ENCODE data around the gene JMJD1C. TPM values are rescaled to one million over a fixed set of nuclear protein-coding genes. Genes with fewer than 3 reads are reported as not detected.

The JMJD1C gene
- total RNA-seq, 1 experiment from 2014 or later, result 180 TPM

- no peaks in the 10 kb centered on the region for H3K9me3 Mint-ChIP-seq
Measured at GRCh38 chr10:63364918-63365317, 100.9 kb downstream of the JMJD1C start.

GRCh38 chr10:63363951-63364350, 101.8 kb downstream of the JMJD1C start:
- no peak for TF ChIP-seq SMAD3 (CRISPR knock-in tag; IDR thresholded peaks at IDR 0.05; ENCODE audit: borderline replicate concordance)
- no peak for TF ChIP-seq AFF4 (CRISPR knock-in tag; IDR thresholded peaks at IDR 0.05; ENCODE audit: borderline replicate concordance)
- TF ChIP-seq TEAD4 (CRISPR knock-in tag; IDR thresholded peaks at IDR 0.05), result no peak
- Mint-ChIP-seq H3K36me3 (no peaks in the 10 kb centered on the region), H3K27ac (no peak overlapping the region), H3K4me1 (peaks cover 14% of the 10 kb centered on the region), H3K4me3 (no peak overlapping the region), H3K9me3 (no peaks in the 10 kb centered on the region), H3K27me3 (ENCODE audit: low read depth) (no peaks in the 10 kb centered on the region)
- CTCF ChIA-PET, result no interaction called here
- ATAC-seq (no peak), DNase-seq (ENCODE audit: low spot score) (no peak)
- POLR2A ChIA-PET, result no interaction called here

More at GRCh38 chr10:63364918-63365317, 100.9 kb downstream of the JMJD1C start:
- H3K27me3 Mint-ChIP-seq (ENCODE audit: low read depth), result no peaks in the 10 kb centered on the region
- ATAC-seq (no peak), DNase-seq (ENCODE audit: low spot score) (no peak)
- no peak overlapping the region for H3K27ac Mint-ChIP-seq
- CTCF ChIA-PET, result no interaction called here
- H3K4me3 Mint-ChIP-seq, result no peak overlapping the region
- H3K36me3 Mint-ChIP-seq, result no peaks in the 10 kb centered on the region
- POLR2A ChIA-PET, result no interaction called here
- peaks cover 14% of the 10 kb centered on the region for H3K4me1 Mint-ChIP-seq
- no peak for TF ChIP-seq NFE2L1 (CRISPR knock-in tag; IDR thresholded peaks at IDR 0.05)
- no peak for TF ChIP-seq NFATC4 (CRISPR knock-in tag; IDR thresholded peaks at IDR 0.05)
- TF ChIP-seq NFYB (CRISPR knock-in tag; conservative IDR thresholded peaks at IDR 0.05; ENCODE audit: low read depth), result no peak
- TF ChIP-seq ZNF532 (CRISPR knock-in tag; IDR thresholded peaks at IDR 0.05; ENCODE audit: borderline replicate concordance), result no peak
- TF ChIP-seq JUN (CRISPR knock-in tag; IDR thresholded peaks at IDR 0.05), result no peak
- no peak for TF ChIP-seq FOXJ3 (CRISPR knock-in tag; IDR thresholded peaks at IDR 0.05; ENCODE audit: borderline replicate concordance)
- no peak for TF ChIP-seq CDX4 (CRISPR knock-in tag; IDR thresholded peaks at IDR 0.05; ENCODE audit: borderline replicate concordance)
- no peak for TF ChIP-seq TP53 (CRISPR knock-in tag; IDR thresholded peaks at IDR 0.05)

- ATAC-seq (no peak), DNase-seq (ENCODE audit: low spot score) (no peak)
- TF ChIP-seq SP1 (CRISPR knock-in tag; conservative IDR thresholded peaks at IDR 0.05), result no peak
- TF ChIP-seq ZNF532 (CRISPR knock-in tag; IDR thresholded peaks at IDR 0.05; ENCODE audit: borderline replicate concordance), result no peak
- TF ChIP-seq ZNF423 (CRISPR knock-in tag; IDR thresholded peaks at IDR 0.05), result no peak
- TF ChIP-seq USF2 (CRISPR knock-in tag; IDR thresholded peaks at IDR 0.05), result no peak
- TF ChIP-seq TEAD1 (CRISPR knock-in tag; IDR thresholded peaks at IDR 0.05), result no peak
- H3K9me3 Mint-ChIP-seq, result no peaks in the 10 kb centered on the region
- no peaks in the 10 kb centered on the region for H3K27me3 Mint-ChIP-seq (ENCODE audit: low read depth)
- H3K36me3 Mint-ChIP-seq, result no peaks in the 10 kb centered on the region
- no peak overlapping the region for H3K4me3 Mint-ChIP-seq
- CTCF ChIA-PET, result no interaction called here
- POLR2A ChIA-PET, result no interaction called here
- H3K4me1 Mint-ChIP-seq, result no peaks in the 10 kb centered on the region
- no peak overlapping the region for H3K27ac Mint-ChIP-seq
Measured at GRCh38 chr10:63355682-63356081, 110.1 kb downstream of the JMJD1C start.
